Endodermal cell (in vitro differentiated cells): ENCODE measurements around the gene ARHGEF3. TPM values are rescaled to one million over a fixed set of nuclear protein-coding genes. Genes with fewer than 3 reads are reported as not detected.
A peak's percentile ranks its signal among the peaks of the same experiment; 100 is the strongest.

Experiments
- DNase-seq: peaks from one replicate; pipeline ENCODE4 v3.0.0-alpha.2; 2017
- H3K27ac ChIP-seq: 2 replicates; pipeline ENCODE4 v1.5.1; 2013; ENCODE audit warnings: mild to moderate bottlenecking, low read depth, low read length, moderate library complexity
- H3K27me3 ChIP-seq: 2 replicates; pipeline ENCODE4 v1.6.1; 2013; ENCODE audit warnings: mild to moderate bottlenecking, low read length, moderate library complexity; ENCODE audit not compliant: insufficient read depth, control insufficient read depth, poor library complexity, severe bottlenecking
- H3K36me3 ChIP-seq: 2 replicates; pipeline ENCODE4 v1.7.0; 2013; ENCODE audit warnings: mild to moderate bottlenecking, low read length, moderate library complexity; ENCODE audit not compliant: control insufficient read depth, insufficient read depth
- H3K4me1 ChIP-seq: one replicate; pipeline ENCODE4 v1.7.0; 2013; ENCODE audit warnings: low read length; ENCODE audit not compliant: control insufficient read depth, insufficient read depth
- H3K4me3 ChIP-seq: 2 replicates; pipeline ENCODE4 v1.5.1; 2013; ENCODE audit warnings: mild to moderate bottlenecking, low read length, moderate library complexity
- H3K9ac ChIP-seq: 2 replicates; pipeline ENCODE4 v1.6.1; 2013; ENCODE audit warnings: mild to moderate bottlenecking, low read length, moderate library complexity; ENCODE audit not compliant: poor library complexity, severe bottlenecking; ENCODE audit errors: extremely low read depth
- H3K9me3 ChIP-seq: 2 replicates; pipeline ENCODE4 v1.6.1; 2013; ENCODE audit warnings: mild to moderate bottlenecking, low read length, moderate library complexity; ENCODE audit not compliant: control insufficient read depth
- H3K27ac Mint-ChIP-seq: 2 replicates; pipeline ENCODE4 v1.8.0; 2020; ENCODE audit warnings: mixed read lengths
- H3K27me3 Mint-ChIP-seq: 2 replicates; pipeline ENCODE4 v1.8.0; 2021; ENCODE audit warnings: mild to moderate bottlenecking, mixed read lengths; ENCODE audit not compliant: insufficient read depth
- H3K36me3 Mint-ChIP-seq: 2 replicates; pipeline ENCODE4 v1.8.0; 2020; ENCODE audit warnings: low read depth, mixed read lengths
- H3K4me1 Mint-ChIP-seq: 2 replicates; pipeline ENCODE4 v1.8.0; 2020; ENCODE audit warnings: mixed read lengths
- H3K4me3 Mint-ChIP-seq: 2 replicates; pipeline ENCODE4 v1.8.0; 2020; ENCODE audit warnings: mild to moderate bottlenecking, moderate library complexity, mixed read lengths
- H3K9me3 Mint-ChIP-seq: 2 replicates; pipeline ENCODE4 v1.8.0; 2020; ENCODE audit warnings: mild to moderate bottlenecking, mixed read lengths
- CTCF ChIP-seq: fragments of 200-600 bp; sonication (generic); conservative IDR thresholded peaks from 2 replicates; pipeline ENCODE4 v1.5.0; 2021; ENCODE audit warnings: antibody characterized with exemption, mild to moderate bottlenecking
- WGBS, 2 experiments: methylation state at CpG; one replicate each; pipeline versions ENCODE4 v1.1.5 to v1.1.7; 2013; ENCODE audit warnings: missing lambda C conversion rate in 2 of 2, mixed read lengths in 1 of 2; ENCODE audit not compliant: insufficient coverage in 1 of 2, insufficient read length in 1 of 2; 5-methylcytosine and 5-hydroxymethylcytosine counted together
- total RNA-seq, 2 donors: library from RNA; stranded (reverse); fragmentation: NEBNext Ultra II Directional in 1 of 2; extraction: Animal tissue kit (Norgen Biotek cat#: 25700) in 1 of 2; gene quantifications; 2 replicates in 1 of 2; 3 replicates in 1 of 2; pipeline ENCODE4 v1.2.1, GENCODE V29; 2021

Gene ARHGEF3
- total RNA-seq, 2 donors from 2014 or later, result 12.7 to 14.1 TPM

- Histone ChIP-seq H3K27ac (no peak overlapping the region), H3K36me3 (no peaks in the 10 kb centered on the region), H3K9me3 (no peaks in the 10 kb centered on the region), H3K27me3 (no peaks in the 10 kb centered on the region), H3K4me3 (no peak overlapping the region), H3K4me1 (peaks cover 17% of the 10 kb centered on the region), H3K9ac (no peak overlapping the region)
- H3K9me3 Mint-ChIP-seq, result no peaks in the 10 kb centered on the region
- no peaks in the 10 kb centered on the region for H3K27me3 Mint-ChIP-seq
- H3K4me3 Mint-ChIP-seq, result no peak overlapping the region
- no peaks in the 10 kb centered on the region for H3K36me3 Mint-ChIP-seq
- H3K27ac Mint-ChIP-seq, result no peak overlapping the region
- WGBS, 2 experiments, result 65 to 76% methylated on average over 4 of the region's 4 CpGs
- TF ChIP-seq CTCF, result no peak
- peak; percentile 45 for DNase-seq
- peaks cover 57% of the 10 kb centered on the region for H3K4me1 Mint-ChIP-seq
Observed at GRCh38 chr3:56825567-56826438, 24.1 kb upstream of the ARHGEF3 start.

- 35 to 40% methylated on average over 4 of the region's 4 CpGs for WGBS, 2 experiments
Observed at GRCh38 chr3:56823984-56824703, 22.4 kb upstream of the ARHGEF3 start.

More at GRCh38 chr3:56823984-56824703, 22.4 kb upstream of the ARHGEF3 start:
- Mint-ChIP-seq H3K4me1 (peaks cover 44% of the 10 kb centered on the region), H3K4me3 (peak overlapping the region; percentile 13), H3K27me3 (no peaks in the 10 kb centered on the region), H3K36me3 (no peaks in the 10 kb centered on the region), H3K27ac (peak overlapping the region; percentile 82), H3K9me3 (no peaks in the 10 kb centered on the region)
- no peak for DNase-seq
- Histone ChIP-seq H3K27ac (peak overlapping the region; percentile 3), H3K27me3 (no peaks in the 10 kb centered on the region), H3K9me3 (no peaks in the 10 kb centered on the region), H3K36me3 (no peaks in the 10 kb centered on the region), H3K9ac (peak overlapping the region; percentile 40), H3K4me1 (peaks cover 17% of the 10 kb centered on the region), H3K4me3 (peak overlapping the region; percentile 43)
- TF ChIP-seq CTCF, result no peak
